ENCODE data around the gene SLC39A5.

DNA sequence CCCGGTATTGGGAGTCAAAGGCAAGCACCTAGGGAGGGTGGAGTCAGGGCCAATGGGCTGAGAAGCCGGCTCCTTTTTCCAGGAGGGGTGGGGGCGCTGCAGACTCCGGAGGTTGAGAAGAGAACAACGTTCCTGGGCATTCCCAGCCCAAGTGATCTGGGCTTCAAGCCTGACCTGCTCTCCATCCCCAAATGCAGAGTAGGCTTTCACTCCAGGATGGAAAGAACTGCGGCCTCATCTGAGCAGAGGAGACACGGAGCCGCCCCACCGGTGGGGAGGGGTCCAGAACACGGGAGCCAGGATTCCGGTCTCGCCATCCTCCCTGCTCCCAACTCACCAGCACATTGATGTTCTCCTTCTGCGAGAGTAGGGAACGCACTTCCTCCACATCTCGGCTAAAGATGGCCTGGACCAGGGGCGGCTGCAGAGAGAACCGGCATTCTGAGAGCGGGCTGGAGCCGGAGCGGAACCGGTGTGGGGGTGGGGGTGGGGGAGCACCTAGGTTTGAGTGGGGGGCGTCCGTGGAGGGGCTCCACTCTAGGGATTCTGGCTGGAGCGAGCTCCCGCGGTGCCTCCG is 27.7 kb downstream of the SLC39A5 start:
- no peak for TF ChIP-seq EZH2 (IDR thresholded peaks at IDR 0.05; ENCODE audit: low read depth)
- TF ChIP-seq, protein P1, sequence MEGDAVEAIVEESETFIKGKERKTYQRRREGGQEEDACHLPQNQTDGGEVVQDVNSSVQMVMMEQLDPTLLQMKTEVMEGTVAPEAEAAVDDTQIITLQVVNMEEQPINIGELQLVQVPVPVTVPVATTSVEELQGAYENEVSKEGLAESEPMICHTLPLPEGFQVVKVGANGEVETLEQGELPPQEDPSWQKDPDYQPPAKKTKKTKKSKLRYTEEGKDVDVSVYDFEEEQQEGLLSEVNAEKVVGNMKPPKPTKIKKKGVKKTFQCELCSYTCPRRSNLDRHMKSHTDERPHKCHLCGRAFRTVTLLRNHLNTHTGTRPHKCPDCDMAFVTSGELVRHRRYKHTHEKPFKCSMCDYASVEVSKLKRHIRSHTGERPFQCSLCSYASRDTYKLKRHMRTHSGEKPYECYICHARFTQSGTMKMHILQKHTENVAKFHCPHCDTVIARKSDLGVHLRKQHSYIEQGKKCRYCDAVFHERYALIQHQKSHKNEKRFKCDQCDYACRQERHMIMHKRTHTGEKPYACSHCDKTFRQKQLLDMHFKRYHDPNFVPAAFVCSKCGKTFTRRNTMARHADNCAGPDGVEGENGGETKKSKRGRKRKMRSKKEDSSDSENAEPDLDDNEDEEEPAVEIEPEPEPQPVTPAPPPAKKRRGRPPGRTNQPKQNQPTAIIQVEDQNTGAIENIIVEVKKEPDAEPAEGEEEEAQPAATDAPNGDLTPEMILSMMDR (conservative IDR thresholded peaks at IDR 0.05): no peak
